Keratinocyte (primary cell): ENCODE results near the gene ZBTB2. TPM values are rescaled to one million over a fixed set of nuclear protein-coding genes. Genes with fewer than 3 reads are reported as not detected.

Source experiments
- polyA plus RNA-seq, 5 experiments: library from polyadenylated mRNA; depleted of rRNA in 3 of 5; stranded (reverse) in 3 of 5; stranded (forward) in 1 of 5; unstranded in 1 of 5; fragments of >200 nt; gene quantifications; 1 replicate in 1 of 5; 2 replicates in 3 of 5; 3 replicates in 1 of 5; pipeline versions ENCODE4 v1.2.1 to v1.2.3, GENCODE V29; 2011 to 2012; ENCODE audit warnings: missing spikeins in 2 of 5, low read depth in 1 of 5, low replicate concordance in 1 of 5
- small RNA-seq, 3 experiments: library from RNA; depleted of rRNA; stranded (forward); fragments of <200 nt; gene quantifications; one replicate each; pipeline ENCODE3, GENCODE V24; 2012; ENCODE audit warnings: low read depth in 3 of 3, low replicate concordance in 1 of 3; ENCODE audit not compliant: insufficient read length in 3 of 3

The ZBTB2 gene
- polyA plus RNA-seq, 1 donor (not counting 4 experiments of a cell fraction or from before 2014, with no cell fraction given), result 10.9 TPM

Small RNAs within 50 kb of the gene (small RNA-seq; reads per million reads assigned to genes)
- gene RF00019, result 0 reads per million in 3 experiments

Other genes with a start within 250 kb of the ZBTB2 start
- 0.27 to 2.9 TPM (median 0.56 TPM) in 3 replicates for gene AKAP12, start 151.6 kb downstream of the ZBTB2 start, polyA plus RNA-seq
- 14.0 to 23.1 TPM (median 14.2 TPM) in 3 replicates for gene RMND1, start 60.6 kb upstream of the ZBTB2 start, polyA plus RNA-seq
- gene CCDC170, start 102.5 kb upstream of the ZBTB2 start, polyA plus RNA-seq, result 0.05 to 0.10 TPM (median 0.08 TPM) in 3 replicates